PC-9 (cell line): ENCODE results near the gene SERPINE1. TPM values are rescaled to one million over a fixed set of nuclear protein-coding genes. Genes with fewer than 3 reads are reported as not detected.
A peak's percentile ranks its signal among the peaks of the same experiment; 100 is the strongest.

ENCODE experiments used
- BruUV-seq: library from RNA; stranded (reverse); fragments of 400-500 nt; replicated peaks from 2 replicates; lab custom pipeline; 2021; lab: Mats Ljungman, UMichigan
- CTCF ChIA-PET: fragments of 300-600 bp; sonication (Branson Sonifier 250); formaldehyde crosslinking; loops from one replicate; lab custom pipeline; 2022; ENCODE audit warnings: antibody characterized with exemption; lab: Charles Lee
- POLR2A ChIA-PET: fragments of 300-600 bp; sonication (Branson Sonifier 250); formaldehyde crosslinking; loops from one replicate; lab custom pipeline; 2022; ENCODE audit warnings: antibody characterized with exemption; ENCODE audit not compliant: unreplicated experiment; lab: Charles Lee
- DNase-seq, 2 experiments: peaks; one replicate each; pipeline versions ENCODE4 v3.0.0 to v3.0.0-alpha.2; 2015 to 2022; ENCODE audit warnings: mixed read lengths in 1 of 2
- H2AFZ ChIP-seq: fragments of 200-600 bp; sonication (generic); 2 replicates; pipeline ENCODE4 v1.8.1; 2017; ENCODE audit warnings: antibody characterized with exemption
- H3F3A ChIP-seq: fragments of 200-600 bp; sonication (generic); 2 replicates; pipeline ENCODE4 v1.8.1; 2017; ENCODE audit warnings: antibody characterized with exemption, mild to moderate bottlenecking, low read depth; ENCODE audit not compliant: insufficient read depth
- H3K27ac ChIP-seq: fragments of 200-600 bp; sonication (generic); 2 replicates; pipeline ENCODE4 v1.6.1; 2016; ENCODE audit warnings: mixed run types
- H3K27me3 ChIP-seq: fragments of 200-600 bp; sonication (generic); 2 replicates; pipeline ENCODE4 v1.6.1; 2016; ENCODE audit warnings: low read depth, mixed run types; ENCODE audit not compliant: insufficient read depth
- H3K36me3 ChIP-seq: fragments of 200-600 bp; sonication (generic); 2 replicates; pipeline ENCODE4 v1.6.1; 2016; ENCODE audit warnings: low read depth, mixed run types
- H3K4me1 ChIP-seq: fragments of 200-600 bp; sonication (generic); replicated peaks from 2 replicates; pipeline ENCODE4 v1.6.1; 2016; ENCODE audit warnings: mixed run types; ENCODE audit not compliant: insufficient read depth
- H3K4me2 ChIP-seq: fragments of 200-600 bp; sonication (generic); 2 replicates; pipeline ENCODE4 v1.6.1; 2017; ENCODE audit warnings: mixed run types
- H3K4me3 ChIP-seq: fragments of 200-600 bp; sonication (generic); 2 replicates; pipeline ENCODE4 v1.6.1; 2016; ENCODE audit warnings: mixed run types
- H3K79me2 ChIP-seq: fragments of 200-600 bp; sonication (generic); 2 replicates; pipeline ENCODE4 v1.6.1; 2017; ENCODE audit warnings: low read depth, mixed run types
- H3K9me2 ChIP-seq: fragments of 200-600 bp; sonication (generic); 2 replicates; pipeline ENCODE4 v1.8.1; 2017; ENCODE audit warnings: mild to moderate bottlenecking; ENCODE audit not compliant: insufficient read depth
- H3K9me3 ChIP-seq: fragments of 200-600 bp; sonication (generic); 2 replicates; pipeline ENCODE4 v1.8.1; 2016; ENCODE audit warnings: low read depth; ENCODE audit not compliant: insufficient read depth
- H4K20me1 ChIP-seq: fragments of 200-600 bp; sonication (generic); 2 replicates; pipeline ENCODE4 v1.8.1; 2017; ENCODE audit not compliant: insufficient read depth
- EZH2 ChIP-seq: fragments of 200-600 bp; sonication (generic); IDR thresholded peaks from 2 replicates; pipeline ENCODE4 v1.8.0; 2017; ENCODE audit warnings: antibody characterized with exemption, low read depth
- intact Hi-C: fragments of 100-400 bp; cut with micrococcal nuclease; formaldehyde crosslinking; loops from one replicate; pipeline ENCODE4 v1.10.0; 2022; ENCODE audit not compliant: unreplicated experiment
- total RNA-seq: library from RNA; stranded (reverse); gene quantifications from 2 replicates; pipeline ENCODE4 v1.2.3, GENCODE V29; 2021
- TF ChIP-seq, protein P1 (sequence below): fragments of 200-600 bp; sonication (generic); conservative IDR thresholded peaks from 2 replicates; pipeline ENCODE4 v1.6.1; 2017; ENCODE audit warnings: mixed run types, antibody characterized with exemption, mild to moderate bottlenecking, moderate library complexity

Gene SERPINE1
- total RNA-seq, 1 experiment from 2014 or later: 36.2 TPM

DNA sequence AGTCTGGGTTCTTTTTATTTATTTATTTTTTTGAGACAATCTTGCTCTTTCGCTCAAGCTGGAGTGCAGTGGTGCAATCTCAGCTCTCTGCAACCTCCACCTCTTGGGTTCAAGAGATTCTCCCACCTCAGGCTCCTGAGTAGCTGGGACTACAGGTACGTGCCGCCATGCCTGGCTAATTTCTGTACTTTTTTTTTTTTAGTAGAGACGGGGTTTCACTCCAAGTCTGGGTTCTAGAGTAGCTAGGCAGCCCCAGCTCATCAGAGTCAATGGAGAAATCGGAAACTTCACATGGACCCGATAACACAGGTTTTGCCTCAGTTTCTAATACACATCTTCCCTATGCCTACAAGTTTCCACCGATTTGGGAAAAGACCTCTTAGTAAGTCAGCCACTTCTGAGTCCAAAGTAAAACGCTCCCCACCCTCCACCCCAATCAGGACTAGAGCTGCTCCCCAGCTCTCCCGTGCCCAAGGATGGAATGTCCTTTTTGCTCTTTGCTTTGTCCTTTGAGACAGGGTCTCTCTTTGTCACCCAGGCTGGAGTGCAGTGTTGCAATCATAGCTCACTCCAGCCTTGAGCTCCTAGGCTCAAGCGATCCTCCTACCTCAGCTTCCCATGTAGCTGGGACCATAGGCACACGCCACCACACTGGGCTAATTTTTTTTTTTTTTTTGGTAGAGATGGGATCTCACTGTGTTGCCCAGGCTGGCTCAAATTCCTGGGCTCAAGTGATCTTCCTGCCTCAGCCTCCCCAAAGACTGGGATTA, 3.8 kb upstream of the SERPINE1 start:
- intact Hi-C loops: loop anchor here (1.0 kb wide), 1 partner anchor 23 kb away; no protein-coding TSS in a partner anchor
- DNase-seq: no peak
- Histone ChIP-seq H4K20me1 (no peaks in the 10 kb centered on the region), H3K27ac (peak overlapping the region; percentile 99), H3K27me3 (no peaks in the 10 kb centered on the region), H3K4me3 (peak overlapping the region; percentile 50; the same call in 1 of the 2 replicates), H3K79me2 (peaks cover 15% of the 10 kb centered on the region; the same call in 1 of the 2 replicates), H3K9me3 (no peaks in the 10 kb centered on the region), H3K4me1 (peaks cover 92% of the 10 kb centered on the region), H3F3A (peaks cover 96% of the 10 kb centered on the region), H3K36me3 (no peaks in the 10 kb centered on the region), H2AFZ (no peak overlapping the region), H3K9me2 (no peaks in the 10 kb centered on the region), H3K4me2 (peak overlapping the region; percentile 92)
- TF ChIP-seq, protein P1, sequence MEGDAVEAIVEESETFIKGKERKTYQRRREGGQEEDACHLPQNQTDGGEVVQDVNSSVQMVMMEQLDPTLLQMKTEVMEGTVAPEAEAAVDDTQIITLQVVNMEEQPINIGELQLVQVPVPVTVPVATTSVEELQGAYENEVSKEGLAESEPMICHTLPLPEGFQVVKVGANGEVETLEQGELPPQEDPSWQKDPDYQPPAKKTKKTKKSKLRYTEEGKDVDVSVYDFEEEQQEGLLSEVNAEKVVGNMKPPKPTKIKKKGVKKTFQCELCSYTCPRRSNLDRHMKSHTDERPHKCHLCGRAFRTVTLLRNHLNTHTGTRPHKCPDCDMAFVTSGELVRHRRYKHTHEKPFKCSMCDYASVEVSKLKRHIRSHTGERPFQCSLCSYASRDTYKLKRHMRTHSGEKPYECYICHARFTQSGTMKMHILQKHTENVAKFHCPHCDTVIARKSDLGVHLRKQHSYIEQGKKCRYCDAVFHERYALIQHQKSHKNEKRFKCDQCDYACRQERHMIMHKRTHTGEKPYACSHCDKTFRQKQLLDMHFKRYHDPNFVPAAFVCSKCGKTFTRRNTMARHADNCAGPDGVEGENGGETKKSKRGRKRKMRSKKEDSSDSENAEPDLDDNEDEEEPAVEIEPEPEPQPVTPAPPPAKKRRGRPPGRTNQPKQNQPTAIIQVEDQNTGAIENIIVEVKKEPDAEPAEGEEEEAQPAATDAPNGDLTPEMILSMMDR: no peak
- TF ChIP-seq EZH2: no peak
- TSS peak; percentile 5 for BruUV-seq
- POLR2A ChIA-PET: interaction anchor here (0.9 to 1.6 kb wide), 2 partner anchors 23 to 38 kb away, joined by 16 to 17 read pairs; partner anchors contain the start of gene TRIM56
- CTCF ChIA-PET: interaction anchor here (0.7 to 1.3 kb wide), 2 partner anchors 21 to 38 kb away, joined by 3 to 4 read pairs; no protein-coding TSS in a partner anchor

DNA sequence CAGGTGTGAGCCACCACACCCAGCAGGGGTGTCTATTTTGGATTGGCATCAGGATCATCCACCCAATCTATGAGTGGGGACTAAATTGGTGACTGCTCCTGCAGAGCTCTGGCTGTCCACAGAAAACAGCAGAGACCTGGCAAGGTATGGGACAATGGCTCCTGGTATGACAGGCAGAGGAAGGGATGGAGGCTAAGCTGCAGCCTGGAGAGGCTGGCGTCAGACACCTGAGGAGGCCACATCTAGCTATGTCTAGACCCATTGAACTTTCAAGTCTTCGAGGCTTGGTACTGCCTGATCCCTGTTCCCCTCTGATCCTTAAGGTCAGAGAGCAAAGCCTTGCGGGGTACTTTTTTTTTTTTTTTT, 3.2 kb upstream of the SERPINE1 start:
- TF ChIP-seq EZH2: no peak
- TF ChIP-seq, protein P1: no peak
- Histone ChIP-seq H3K9me2 (no peaks in the 10 kb centered on the region), H3K36me3 (no peaks in the 10 kb centered on the region), H3K27me3 (no peaks in the 10 kb centered on the region), H4K20me1 (no peaks in the 10 kb centered on the region), H3K79me2 (peaks cover 15% of the 10 kb centered on the region; the same call in 1 of the 2 replicates), H3F3A (peaks cover 90% of the 10 kb centered on the region), H3K9me3 (no peaks in the 10 kb centered on the region), H2AFZ (no peak overlapping the region), H3K27ac (peak overlapping the region; percentile 99), H3K4me3 (no peak overlapping the region), H3K4me1 (peaks cover 92% of the 10 kb centered on the region), H3K4me2 (peak overlapping the region; percentile 92)
- ChIA-PET CTCF (interaction anchor here (1.1 kb wide), 1 partner anchor 28 kb away, joined by 10 read pairs; no protein-coding TSS in a partner anchor), POLR2A (interaction anchor here (0.6 to 1.5 kb wide), 2 partner anchors 39 to 392 kb away, joined by 4 to 23 read pairs; no protein-coding TSS in a partner anchor)
- intact Hi-C loops: no loop called here
- no peak for DNase-seq
- no TSS peak for BruUV-seq

DNA sequence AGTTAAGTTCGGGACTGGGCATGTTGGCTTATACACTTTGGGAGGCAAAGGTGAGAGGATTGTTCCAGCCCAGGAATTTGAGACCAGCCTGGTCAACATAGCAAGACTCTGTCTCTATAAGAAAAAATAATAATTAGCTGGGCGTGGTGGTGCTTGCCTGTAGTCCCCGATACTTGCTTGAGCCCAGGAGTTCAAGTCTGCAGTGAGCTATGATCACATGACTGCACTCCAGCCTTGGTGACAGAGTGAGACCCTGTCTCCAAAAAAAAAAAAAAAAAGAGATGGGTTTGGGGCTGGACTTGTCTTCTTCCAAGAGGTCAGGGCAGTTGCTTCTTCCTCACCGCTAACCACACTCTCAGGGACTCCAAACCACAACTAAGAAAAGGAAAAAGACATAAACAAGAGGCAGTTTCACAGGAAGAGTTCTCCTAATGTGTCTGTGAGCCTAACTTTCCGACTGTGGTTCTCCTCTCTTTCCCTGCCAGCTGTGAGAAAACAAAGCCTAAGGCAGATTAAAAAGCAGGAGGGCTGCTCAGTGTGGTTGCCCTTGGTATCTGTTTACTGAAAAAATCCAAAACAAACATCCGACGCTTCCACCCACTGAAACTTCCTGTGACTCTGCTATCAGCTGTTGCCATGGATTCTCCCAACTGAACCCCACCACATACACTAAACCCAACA, 2.4 kb upstream of the SERPINE1 start:
- peaks cover 82% of the 10 kb centered on the region for H3F3A ChIP-seq
- ChIA-PET POLR2A (interaction anchor here (0.6 to 1.5 kb wide), 2 partner anchors 40 to 342 kb away, joined by 10 to 23 read pairs; no protein-coding TSS in a partner anchor), CTCF (interaction anchor here (0.5 to 1.1 kb wide), 2 partner anchors 29 to 40 kb away, joined by 3 to 10 read pairs; no protein-coding TSS in a partner anchor)
- BruUV-seq: TSS peak; percentile 39
- no peaks in the 10 kb centered on the region for H3K36me3 ChIP-seq
- H3K4me2 ChIP-seq: peak overlapping the region; percentile 92
- peaks cover 15% of the 10 kb centered on the region; the same call in 1 of the 2 replicates for H3K79me2 ChIP-seq
- H3K27me3 ChIP-seq: no peaks in the 10 kb centered on the region
- intact Hi-C loops: no loop called here
- H3K9me3 ChIP-seq: no peaks in the 10 kb centered on the region
- H3K4me3 ChIP-seq: no peak overlapping the region
- no peak overlapping the region for H2AFZ ChIP-seq
- no peak for TF ChIP-seq EZH2
- TF ChIP-seq, protein P1: no peak
- peaks cover 86% of the 10 kb centered on the region for H3K4me1 ChIP-seq
- peak; percentile 57 to 81 for DNase-seq
- H3K9me2 ChIP-seq: no peaks in the 10 kb centered on the region
- peak overlapping the region; percentile 99 for H3K27ac ChIP-seq
- no peaks in the 10 kb centered on the region for H4K20me1 ChIP-seq
